ENCODE measurements around the gene SNORC.

The SNORC gene

GRCh38 chr2:232887171-232887850 lies 17.2 kb downstream of the SNORC start:
- no peak overlapping the region for H3K4me3 ChIP-seq (ENCODE audit: low read depth, low read length)
- DNase-seq (ENCODE audit: low read depth) = peak; percentile 28
- TF ChIP-seq POLR2A (IDR thresholded peaks at IDR 0.05; ENCODE audit: extremely low read depth, insufficient read length) (no peak), CTCF (IDR thresholded peaks at IDR 0.05; ENCODE audit: low read depth, low read length) (peak; percentile 16)

DNA sequence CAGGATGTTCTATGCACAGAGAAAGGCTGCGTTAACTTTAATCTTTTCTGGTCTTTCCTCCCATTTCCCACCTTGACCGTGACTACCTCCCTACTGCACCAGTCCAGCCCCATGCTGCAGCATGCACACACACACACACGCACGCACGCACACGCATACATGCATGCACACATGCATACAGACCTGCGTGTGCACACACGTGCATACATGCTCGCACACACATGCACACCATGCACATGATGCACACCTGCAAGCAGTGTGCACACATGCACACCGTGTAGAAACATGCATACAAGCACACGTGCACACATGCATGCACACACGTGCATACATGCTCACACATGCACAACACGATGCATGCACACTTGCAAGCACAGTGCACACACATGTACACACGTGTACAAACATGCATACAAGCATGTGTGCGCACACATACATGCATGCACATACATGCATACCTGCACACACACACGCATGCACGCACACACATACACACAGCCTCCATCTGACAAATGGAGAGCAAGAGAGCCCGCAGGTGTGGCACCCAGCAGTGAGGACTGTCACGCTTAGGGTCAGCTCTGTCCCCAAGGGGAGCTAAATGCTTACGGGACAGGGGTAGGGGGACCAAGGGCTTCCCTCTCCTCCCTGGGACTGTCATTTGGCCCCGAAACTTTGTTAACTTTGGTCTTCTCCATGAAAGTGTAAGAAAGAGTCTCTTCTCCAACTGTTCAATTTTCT lies 18.2 kb downstream of the SNORC start:
- H3K4me3 ChIP-seq (ENCODE audit: low read depth, low read length) = no peak overlapping the region
- DNase-seq (ENCODE audit: low read depth) = no peak
- TF ChIP-seq, protein P1, sequence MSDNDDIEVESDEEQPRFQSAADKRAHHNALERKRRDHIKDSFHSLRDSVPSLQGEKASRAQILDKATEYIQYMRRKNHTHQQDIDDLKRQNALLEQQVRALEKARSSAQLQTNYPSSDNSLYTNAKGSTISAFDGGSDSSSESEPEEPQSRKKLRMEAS (IDR thresholded peaks at IDR 0.05; ENCODE audit: low read depth, low read length) = no peak
- TF ChIP-seq CTCF (IDR thresholded peaks at IDR 0.05; ENCODE audit: low read depth, low read length) = no peak
- TF ChIP-seq MYC (IDR thresholded peaks at IDR 0.05; ENCODE audit: low read depth, low read length) = no peak
- no peak for TF ChIP-seq POLR2A (IDR thresholded peaks at IDR 0.05; ENCODE audit: extremely low read depth, insufficient read length)

- H3K4me3 ChIP-seq (ENCODE audit: low read depth, low read length) = no peak overlapping the region
- no peak for DNase-seq (ENCODE audit: low read depth)
- TF ChIP-seq, protein P1 (IDR thresholded peaks at IDR 0.05; ENCODE audit: low read depth, low read length) = no peak
These were observed 18.9 kb downstream of the SNORC start for GRCh38 chr2:232888839-232889529.

DNA sequence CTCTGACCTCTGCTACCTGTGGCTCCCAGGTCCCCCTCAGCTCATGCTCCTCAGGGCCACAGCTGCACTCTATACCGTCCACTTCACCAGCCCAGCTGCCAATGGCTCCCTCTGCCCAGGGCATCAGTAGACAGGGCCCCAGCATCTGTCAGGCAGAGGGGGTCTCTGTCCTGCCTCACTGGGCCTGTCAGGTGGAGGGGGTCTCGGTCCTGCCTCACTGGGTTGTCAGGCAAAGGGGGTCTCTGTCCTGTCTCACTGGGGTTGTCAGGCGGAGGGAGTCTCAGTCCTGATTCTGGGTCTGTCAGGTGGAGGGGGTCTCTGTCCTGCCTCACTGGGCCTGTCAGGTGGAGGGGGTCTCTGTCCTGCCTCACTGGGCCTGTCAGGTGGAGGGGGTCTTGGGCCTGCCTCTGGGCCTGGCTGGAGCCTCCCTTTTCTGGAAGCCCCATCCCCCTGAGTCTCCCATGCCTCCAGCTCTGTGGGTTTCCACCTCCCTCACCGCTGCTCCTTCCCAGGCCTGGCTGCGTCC lies 19.9 kb downstream of the SNORC start:
- H3K4me3 ChIP-seq (ENCODE audit: low read depth, low read length) = no peak overlapping the region
- DNase-seq (ENCODE audit: low read depth) = no peak
- no peak for TF ChIP-seq POLR2A (IDR thresholded peaks at IDR 0.05; ENCODE audit: extremely low read depth, insufficient read length)
- no peak for TF ChIP-seq CTCF (IDR thresholded peaks at IDR 0.05; ENCODE audit: low read depth, low read length)
- no peak for TF ChIP-seq MYC (IDR thresholded peaks at IDR 0.05; ENCODE audit: low read depth, low read length)
- TF ChIP-seq, protein P1 (IDR thresholded peaks at IDR 0.05; ENCODE audit: low read depth, low read length) = no peak

- TF ChIP-seq CTCF (IDR thresholded peaks at IDR 0.05; ENCODE audit: low read depth, low read length) (no peak), MYC (IDR thresholded peaks at IDR 0.05; ENCODE audit: low read depth, low read length) (no peak), POLR2A (IDR thresholded peaks at IDR 0.05; ENCODE audit: extremely low read depth, insufficient read length) (no peak)
- TF ChIP-seq, protein P1 (IDR thresholded peaks at IDR 0.05; ENCODE audit: low read depth, low read length) = no peak
- DNase-seq (ENCODE audit: low read depth) = no peak
- no peak overlapping the region for H3K4me3 ChIP-seq (ENCODE audit: low read depth, low read length)
These were observed 20.5 kb downstream of the SNORC start for GRCh38 chr2:232890536-232890895.
